OCI-LY1 (cell line): ENCODE results near the gene RIPPLY2.
"Not testable (repeated sequence)": the region's sequence is repeated elsewhere in the genome, so short reads cannot be mapped to it uniquely, and the experiment has no call there.

Experiments
- H2AFZ ChIP-seq: fragments of 200-600 bp; sonication (generic), shearing (Covaris generic); 2 replicates; pipeline ENCODE4 v1.6.0; 2014; ENCODE audit warnings: antibody characterized with exemption, mild to moderate bottlenecking, low read length
- H3F3A ChIP-seq: fragments of 200-600 bp; sonication (generic), shearing (Covaris generic); 2 replicates; pipeline ENCODE4 v1.6.0; 2014; ENCODE audit warnings: mild to moderate bottlenecking, antibody characterized with exemption, low read length, moderate library complexity; ENCODE audit not compliant: insufficient read depth
- H3K27ac ChIP-seq: fragments of 200-600 bp; sonication (generic); 2 replicates; pipeline ENCODE4 v1.5.1; 2014; ENCODE audit warnings: low read length, mixed run types, mild to moderate bottlenecking, low read depth; ENCODE audit not compliant: poor library complexity, severe bottlenecking
- H3K27me3 ChIP-seq: fragments of 200-600 bp; sonication (generic); 2 replicates; pipeline ENCODE4 v1.6.0; 2014; ENCODE audit warnings: antibody characterized with exemption, mild to moderate bottlenecking, low read length, moderate library complexity; ENCODE audit not compliant: insufficient read depth
- H3K36me3 ChIP-seq: fragments of 200-600 bp; sonication (generic); 2 replicates; pipeline ENCODE4 v1.6.1; 2014; ENCODE audit warnings: mild to moderate bottlenecking, antibody characterized with exemption, low read length, moderate library complexity, mixed read lengths; ENCODE audit not compliant: insufficient read depth
- H3K4me1 ChIP-seq: fragments of 200-600 bp; sonication (generic); 2 replicates; pipeline ENCODE4 v1.5.1; 2014; ENCODE audit warnings: mild to moderate bottlenecking, low read length, moderate library complexity; ENCODE audit not compliant: insufficient read depth, severe bottlenecking
- H3K4me2 ChIP-seq: fragments of 200-600 bp; sonication (generic), shearing (Covaris generic); 2 replicates; pipeline ENCODE4 v1.6.1; 2014; ENCODE audit warnings: low read length
- H3K4me3 ChIP-seq: fragments of 200-600 bp; sonication (generic); 2 replicates; pipeline ENCODE4 v1.5.1; 2014; ENCODE audit warnings: low read length, low read depth, mild to moderate bottlenecking, mixed read lengths; ENCODE audit not compliant: poor library complexity, severe bottlenecking
- H3K79me2 ChIP-seq: fragments of 200-600 bp; shearing (Covaris generic); 2 replicates; pipeline ENCODE4 v1.6.1; 2016; ENCODE audit warnings: mixed run types, low read length, mixed read lengths; ENCODE audit not compliant: insufficient read depth
- H3K9ac ChIP-seq: fragments of 200-600 bp; sonication (generic), shearing (Covaris generic); 2 replicates; pipeline ENCODE4 v1.6.1; 2014; ENCODE audit warnings: mild to moderate bottlenecking, low read length, mixed read lengths
- H3K9me2 ChIP-seq: fragments of 200-600 bp; sonication (generic), shearing (Covaris generic); 2 replicates; pipeline ENCODE4 v1.6.1; 2014; ENCODE audit warnings: low read depth, mild to moderate bottlenecking, low read length, mixed read lengths
- H3K9me3 ChIP-seq: fragments of 200-600 bp; shearing (Covaris generic); 2 replicates; pipeline ENCODE4 v1.6.1; 2014; ENCODE audit warnings: low read length, mixed read lengths
- H4K20me1 ChIP-seq: fragments of 200-600 bp; sonication (generic), shearing (Covaris generic); 2 replicates; pipeline ENCODE4 v1.6.0; 2016; ENCODE audit warnings: mild to moderate bottlenecking, low read length; ENCODE audit not compliant: insufficient read depth
- CTCF ChIP-seq: fragments of 200-600 bp; sonication (generic), shearing (Covaris generic); IDR thresholded peaks from 2 replicates; pipeline ENCODE4 v1.5.1; 2017; ENCODE audit warnings: mild to moderate bottlenecking, antibody characterized with exemption, low read length, moderate library complexity, mixed read lengths
- EZH2 ChIP-seq: fragments of 200-600 bp; sonication (generic), shearing (Covaris generic); IDR thresholded peaks from 2 replicates; pipeline ENCODE4 v1.8.0; 2017; ENCODE audit warnings: borderline replicate concordance, mixed run types, mild to moderate bottlenecking, antibody characterized with exemption, low read length, moderate library complexity, mixed read lengths

Gene RIPPLY2

GRCh38 chr6:83890520-83890919 lies 37.4 kb downstream of the RIPPLY2 start:
- H4K20me1 ChIP-seq: no peaks in the 10 kb centered on the region
- H3K9ac ChIP-seq: no peak overlapping the region
- H3K4me2 ChIP-seq: no peak overlapping the region
- H3K4me1 ChIP-seq: no peaks in the 10 kb centered on the region
- TF ChIP-seq EZH2: no peak
- no peak for TF ChIP-seq CTCF
- H3K27ac ChIP-seq: no peak overlapping the region
- H2AFZ ChIP-seq: no peak overlapping the region
- no peaks in the 10 kb centered on the region for H3K9me2 ChIP-seq
- H3K36me3 ChIP-seq: peaks cover 4% of the 10 kb centered on the region; the same call in 1 of the 2 replicates
- H3K9me3 ChIP-seq: peaks cover 2% of the 10 kb centered on the region; the same call in 1 of the 2 replicates
- no peaks in the 10 kb centered on the region for H3K27me3 ChIP-seq
- H3K79me2 ChIP-seq: no peaks in the 10 kb centered on the region
- no peak overlapping the region for H3K4me3 ChIP-seq
- no peaks in the 10 kb centered on the region for H3F3A ChIP-seq

DNA sequence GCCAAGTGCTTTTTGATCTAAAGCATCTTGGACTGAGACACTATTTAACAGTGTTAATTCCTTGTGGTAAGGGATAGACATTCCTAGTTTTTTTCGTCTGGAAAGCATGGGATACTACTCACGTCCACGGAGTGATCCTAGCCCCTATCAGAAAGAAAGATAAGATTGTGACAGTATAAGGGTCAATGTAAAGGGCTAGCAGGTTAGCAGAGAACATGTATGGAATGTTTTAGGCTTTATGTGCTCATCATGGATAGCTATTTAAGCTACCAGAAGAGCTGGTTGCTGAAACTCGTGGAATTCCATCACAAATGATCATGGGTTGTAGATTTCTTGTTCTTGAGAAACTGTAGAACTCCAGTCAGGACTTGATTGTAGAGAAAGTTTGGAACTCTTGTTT lies 38.4 kb downstream of the RIPPLY2 start:
- no peak overlapping the region for H3K9ac ChIP-seq
- peaks cover 2% of the 10 kb centered on the region; the same call in 1 of the 2 replicates for H3K9me3 ChIP-seq
- no peaks in the 10 kb centered on the region for H3K79me2 ChIP-seq

GRCh38 chr6:83893024-83893423 lies 39.9 kb downstream of the RIPPLY2 start:
- H3K4me3 ChIP-seq: no peak overlapping the region
- no peaks in the 10 kb centered on the region for H3K27me3 ChIP-seq
- peaks cover 2% of the 10 kb centered on the region; the same call in 1 of the 2 replicates for H3K9me3 ChIP-seq
- no peak overlapping the region for H3K9ac ChIP-seq
- no peak overlapping the region for H3K4me2 ChIP-seq
- H3K36me3 ChIP-seq: peaks cover 13% of the 10 kb centered on the region; the same call in 1 of the 2 replicates
- H3K4me1 ChIP-seq: no peaks in the 10 kb centered on the region
- H3K9me2 ChIP-seq: no peaks in the 10 kb centered on the region
- TF ChIP-seq EZH2 (no peak), CTCF (no peak)
- H2AFZ ChIP-seq: no peak overlapping the region
- H3K79me2 ChIP-seq: no peaks in the 10 kb centered on the region
- H3K27ac ChIP-seq: no peak overlapping the region
- H4K20me1 ChIP-seq: no peaks in the 10 kb centered on the region
- H3F3A ChIP-seq: no peaks in the 10 kb centered on the region

More for the DNA sequence above, 38.4 kb downstream of the RIPPLY2 start:
- Histone ChIP-seq H2AFZ (no peak overlapping the region), H3K27ac (no peak overlapping the region), H4K20me1 (no peaks in the 10 kb centered on the region), H3K4me2 (no peak overlapping the region), H3K27me3 (no peaks in the 10 kb centered on the region), H3K4me1 (no peaks in the 10 kb centered on the region), H3K36me3 (peaks cover 12% of the 10 kb centered on the region; the same call in 1 of the 2 replicates), H3F3A (no peaks in the 10 kb centered on the region), H3K9me2 (no peaks in the 10 kb centered on the region), H3K4me3 (no peak overlapping the region)
- TF ChIP-seq EZH2 (no peak), CTCF (no peak)

DNA sequence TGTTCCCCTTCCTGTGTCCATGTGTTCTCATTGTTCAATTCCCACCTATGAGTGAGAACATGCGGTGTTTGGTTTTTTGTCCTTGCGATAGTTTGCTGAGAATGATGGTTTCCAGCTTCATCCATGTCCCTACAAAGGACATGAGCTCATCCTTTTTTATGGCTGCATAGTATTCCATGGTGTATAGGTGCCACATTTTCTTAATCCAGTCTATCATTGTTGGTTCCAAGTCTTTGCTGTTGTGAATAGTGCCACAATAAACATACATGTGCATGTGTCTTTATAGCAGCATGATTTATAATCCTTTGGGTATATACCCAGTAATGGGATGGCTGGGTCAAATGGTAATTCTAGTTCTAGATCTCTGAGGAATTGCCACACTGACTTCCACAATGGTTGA lies 43.9 kb downstream of the RIPPLY2 start:
- H3K4me3 ChIP-seq, H3K27me3 ChIP-seq, H2AFZ ChIP-seq, H3K27ac ChIP-seq, H3K4me2 ChIP-seq, H4K20me1 ChIP-seq, H3K9me3 ChIP-seq, H3K9ac ChIP-seq, H3F3A ChIP-seq, H3K9me2 ChIP-seq, H3K4me1 ChIP-seq, H3K79me2 ChIP-seq: not testable (repeated sequence)
- H3K36me3 ChIP-seq: peaks cover 13% of the 10 kb centered on the region; the same call in 1 of the 2 replicates
